SH-SY5Y (cell line): ENCODE data around the gene GJB1.

ENCODE experiments used
- GATA2 ChIP-seq: IDR thresholded peaks from 2 replicates; pipeline ENCODE4 v1.6.1; 2011; ENCODE audit warnings: mild to moderate bottlenecking, low read depth, low read length
- GATA3 ChIP-seq: IDR thresholded peaks from 2 replicates; pipeline ENCODE4 v1.6.1; 2011; ENCODE audit warnings: low read depth, mild to moderate bottlenecking, low read length, moderate library complexity

- TF ChIP-seq GATA2 (no peak), GATA3 (no peak)
Measured at GRCh38 chrX:71181558-71181909, 41.5 kb upstream of the GJB1 start.
